Common myeloid progenitor, CD34-positive (primary cell): ENCODE data around the gene LRRC8C.
A peak's percentile ranks its signal among the peaks of the same experiment; 100 is the strongest.

Experiments used
- CTCF ChIA-PET: fragments of 350-600 bp; sonication (Branson Sonifier 250); formaldehyde crosslinking; loops from one replicate; lab custom pipeline; 2021; ENCODE audit warnings: antibody characterized with exemption; lab: Charles Lee
- POLR2A ChIA-PET: fragments of 350-600 bp; sonication (Branson Sonifier 250); formaldehyde crosslinking; loops from one replicate; lab custom pipeline; 2021; ENCODE audit warnings: antibody characterized with exemption; lab: Charles Lee
- DNase-seq, 3 donors: peaks; one replicate each; pipeline versions ENCODE4 v3.0.0 to v3.0.0-alpha.2; 2013
- H3K27ac ChIP-seq, 2 experiments: 1 replicate in 1 of 2; 2 replicates in 1 of 2; pipeline ENCODE4 v1.7.0; 2013; ENCODE audit warnings: inconsistent platforms in 2 of 2, low read length in 2 of 2, mild to moderate bottlenecking in 2 of 2, low read depth in 1 of 2, moderate library complexity in 1 of 2; ENCODE audit not compliant: severe bottlenecking in 2 of 2, insufficient read depth in 1 of 2, poor library complexity in 1 of 2
- H3K27me3 ChIP-seq, 5 experiments: replicated peaks in 2 of 5; 1 replicate in 3 of 5; 2 replicates in 2 of 5; pipeline versions ENCODE4 v1.6.1 to v1.7.0; 2013; ENCODE audit warnings: low read length in 4 of 5, mild to moderate bottlenecking in 2 of 5, moderate library complexity in 2 of 5, inconsistent platforms in 1 of 5; ENCODE audit not compliant: insufficient read depth in 5 of 5, control insufficient read depth in 4 of 5
- H3K36me3 ChIP-seq, 4 experiments: 1 replicate in 2 of 4; 2 replicates in 2 of 4; pipeline versions ENCODE4 v1.6.1 to v1.7.0; 2013; ENCODE audit warnings: low read length in 3 of 4, control low read depth in 1 of 4, mild to moderate bottlenecking in 1 of 4; ENCODE audit not compliant: control insufficient read depth in 4 of 4, insufficient read depth in 4 of 4
- H3K4me1 ChIP-seq, 4 experiments: 1 replicate in 3 of 4; 2 replicates in 1 of 4; pipeline versions ENCODE4 v1.6.1 to v1.7.1; 2013; ENCODE audit warnings: low read length in 3 of 4, mild to moderate bottlenecking in 3 of 4, control low read depth in 1 of 4, inconsistent platforms in 1 of 4, moderate library complexity in 1 of 4; ENCODE audit not compliant: control insufficient read depth in 4 of 4, insufficient read depth in 4 of 4; ENCODE audit errors: control extremely low read depth in 1 of 4
- H3K4me3 ChIP-seq, 7 experiments: 1 replicate in 4 of 7; 2 replicates in 3 of 7; pipeline versions ENCODE4 v1.5.1 to v1.7.0; 2013; ENCODE audit warnings: mild to moderate bottlenecking in 7 of 7, low read length in 6 of 7, moderate library complexity in 6 of 7, inconsistent platforms in 2 of 7, low read depth in 2 of 7, control low read depth in 1 of 7; ENCODE audit not compliant: insufficient read depth in 4 of 7, control insufficient read depth in 1 of 7; ENCODE audit errors: extremely low read depth in 1 of 7
- H3K9me3 ChIP-seq, 5 experiments: 1 replicate in 4 of 5; 2 replicates in 1 of 5; pipeline versions ENCODE4 v1.6.1 to v1.7.1; 2013; ENCODE audit warnings: low read length in 4 of 5, mild to moderate bottlenecking in 2 of 5, inconsistent platforms in 1 of 5, low read depth in 1 of 5, moderate library complexity in 1 of 5; ENCODE audit not compliant: control insufficient read depth in 4 of 5, insufficient read depth in 2 of 5; ENCODE audit errors: control extremely low read depth in 1 of 5
- WGBS: methylation state at CpG from one replicate; pipeline ENCODE4 v1.1.5; 2013; ENCODE audit not compliant: insufficient coverage; 5-methylcytosine and 5-hydroxymethylcytosine counted together

The LRRC8C gene

DNA sequence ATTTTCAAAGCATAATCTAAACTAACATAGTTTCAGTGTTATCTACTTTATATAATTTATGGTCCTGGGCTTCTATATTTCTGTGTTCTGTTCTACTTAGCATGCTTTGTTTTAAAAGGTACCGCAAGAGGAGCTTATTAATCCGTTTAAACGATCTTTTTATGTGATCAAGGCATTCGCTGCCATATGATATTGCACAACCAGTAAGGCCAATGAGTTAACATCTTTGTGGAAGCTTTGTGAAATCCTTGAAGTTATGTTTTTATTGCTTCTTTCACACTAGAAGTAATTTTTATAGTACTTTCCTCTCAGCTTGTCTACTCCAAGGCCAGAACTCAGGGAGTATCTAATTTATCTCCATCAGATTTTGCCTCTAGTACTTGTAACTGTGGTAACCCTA lies 8.9 kb downstream of the LRRC8C start:
- Histone ChIP-seq H3K4me1 (peaks cover 0 to 2% (median 0%) of the 10 kb centered on the region in 4 experiments), H3K4me3 (no peak overlapping the region), H3K27me3 (no peaks in the 10 kb centered on the region), H3K27ac (no peak overlapping the region), H3K9me3 (peaks cover 0 to 13% (median 5%) of the 10 kb centered on the region in 5 experiments), H3K36me3 (peaks cover 0 to 2% (median 0%) of the 10 kb centered on the region in 4 experiments)
- ChIA-PET CTCF (interaction anchor here (1.1 to 1.3 kb wide), 2 partner anchors 10 to 19 kb away, joined by 3 read pairs; no protein-coding TSS in a partner anchor), POLR2A (interaction anchor here (0.6 kb wide), 1 partner anchor 134 kb away, joined by 3 read pairs; no protein-coding TSS in a partner anchor)
- DNase-seq = no peak
- 92% methylated on average over 3 of the region's 4 CpGs for WGBS

GRCh38 chr1:89643577-89643976 lies 10.7 kb downstream of the LRRC8C start:
- Histone ChIP-seq H3K36me3 (peaks cover 0 to 2% (median 0%) of the 10 kb centered on the region in 4 experiments), H3K9me3 (peaks cover 0 to 15% (median 5%) of the 10 kb centered on the region in 5 experiments), H3K4me3 (no peak overlapping the region), H3K27ac (no peak overlapping the region), H3K27me3 (no peaks in the 10 kb centered on the region), H3K4me1 (no peaks in the 10 kb centered on the region)
- CTCF ChIA-PET = interaction anchor here (1.0 to 2.0 kb wide), 3 partner anchors 9 to 119 kb away, joined by 3 to 6 read pairs (median 5); no protein-coding TSS in a partner anchor
- POLR2A ChIA-PET = no interaction called here
- WGBS = no CpG with 5 or more reads among the region's 2 CpGs
- DNase-seq = no peak

DNA sequence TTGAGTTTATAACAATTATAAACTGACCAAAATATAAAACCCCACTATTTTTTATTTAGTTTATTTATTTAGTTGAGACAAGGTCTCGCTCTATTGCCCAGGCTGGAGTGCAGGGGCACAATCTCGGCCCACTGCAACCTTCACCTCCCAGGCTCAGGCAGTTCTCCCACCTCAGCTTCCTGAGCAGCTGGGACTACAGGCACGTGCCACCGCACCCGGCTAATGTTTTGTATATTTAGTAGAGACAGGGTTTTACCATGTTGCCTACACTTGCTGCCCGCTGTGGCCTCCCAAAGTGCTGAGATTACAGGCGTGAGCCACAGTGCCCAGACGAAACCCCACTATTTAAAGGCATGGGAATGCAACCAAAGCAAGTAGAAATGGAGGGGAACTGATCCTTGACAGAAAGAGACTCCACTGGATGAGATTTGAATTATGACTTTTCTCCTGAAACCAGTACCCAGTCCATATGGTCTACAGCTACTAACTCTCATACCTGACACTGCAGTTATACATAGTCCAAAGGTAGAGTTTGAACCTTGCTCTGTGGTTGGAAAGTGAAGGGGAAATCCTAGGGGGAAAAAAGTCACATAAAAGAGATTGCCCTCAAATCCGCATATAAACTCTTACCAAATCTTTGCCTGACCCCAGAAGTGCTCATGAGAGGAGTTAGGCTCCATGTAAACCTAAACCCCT lies 11.3 kb downstream of the LRRC8C start:
- POLR2A ChIA-PET = no interaction called here
- Histone ChIP-seq H3K36me3 (peaks cover 0 to 2% (median 0%) of the 10 kb centered on the region in 4 experiments), H3K9me3 (peaks cover 0 to 15% (median 5%) of the 10 kb centered on the region in 5 experiments), H3K27ac (no peak overlapping the region), H3K4me1 (no peaks in the 10 kb centered on the region), H3K4me3 (no peak overlapping the region), H3K27me3 (no peaks in the 10 kb centered on the region)
- DNase-seq = no peak
- CTCF ChIA-PET = interaction anchor here (0.7 to 2.0 kb wide), 4 partner anchors 9 to 162 kb away, joined by 3 to 6 read pairs (median 4); no protein-coding TSS in a partner anchor
- WGBS = 80% methylated on average over 1 of the region's 9 CpGs

DNA sequence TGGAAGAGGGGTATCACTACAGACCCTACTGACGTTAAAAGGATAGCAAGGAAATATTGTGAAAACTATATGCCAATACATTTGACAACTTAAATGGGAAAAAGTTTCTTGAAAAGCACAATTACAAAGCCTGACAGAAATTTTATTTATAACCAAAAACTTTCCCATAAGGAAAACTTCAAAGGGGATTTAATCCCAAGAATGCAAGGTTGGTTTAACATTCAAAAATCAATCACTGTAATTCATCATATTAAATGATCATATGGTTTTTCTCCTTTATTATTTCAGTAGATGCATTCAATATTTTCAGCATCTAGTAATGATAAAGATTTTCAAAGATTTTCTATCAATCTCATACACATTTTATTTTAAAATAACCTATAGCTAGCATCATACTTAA lies 13.3 kb downstream of the LRRC8C start:
- H3K4me1 ChIP-seq = no peaks in the 10 kb centered on the region

DNA sequence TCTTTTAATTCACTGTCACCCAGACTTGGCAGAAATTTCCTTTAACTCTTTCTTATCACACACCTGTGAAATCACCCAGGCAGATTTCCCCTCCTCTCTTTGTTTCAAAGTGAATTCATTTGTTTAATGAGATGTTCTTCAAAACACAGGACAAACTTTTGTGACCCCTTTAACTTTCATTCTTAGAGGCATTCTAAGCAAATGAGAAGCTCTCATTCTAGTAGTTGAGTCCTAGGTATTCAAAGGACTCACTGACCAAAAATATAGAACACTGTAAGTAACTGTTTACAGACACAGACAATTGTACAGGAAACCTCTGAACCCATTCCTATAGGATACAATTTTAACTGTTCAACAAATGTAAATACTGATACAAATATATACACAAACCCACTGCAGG lies 16.9 kb downstream of the LRRC8C start:
- ChIA-PET CTCF (no interaction called here), POLR2A (no interaction called here)
- no peaks in the 10 kb centered on the region for H3K4me1 ChIP-seq

More for the DNA sequence above, 13.3 kb downstream of the LRRC8C start:
- Histone ChIP-seq H3K27ac (no peak overlapping the region), H3K4me3 (no peak overlapping the region), H3K36me3 (peaks cover 0 to 2% (median 0%) of the 10 kb centered on the region in 4 experiments), H3K27me3 (no peaks in the 10 kb centered on the region), H3K9me3 (peaks cover 0 to 15% (median 5%) of the 10 kb centered on the region in 5 experiments)
- DNase-seq = no peak
- ChIA-PET POLR2A (no interaction called here), CTCF (interaction anchor here (1.3 to 1.7 kb wide), 2 partner anchors 9 to 110 kb away, joined by 3 to 5 read pairs; no protein-coding TSS in a partner anchor)
- no CpG with 5 or more reads among the region's 1 CpG for WGBS

GRCh38 chr1:89652373-89652772 lies 19.5 kb downstream of the LRRC8C start:
- no CpG with 5 or more reads among the region's 2 CpGs for WGBS
- H3K9me3 ChIP-seq = peaks cover 0 to 2% (median 1%) of the 10 kb centered on the region in 5 experiments
- no peak overlapping the region for H3K27ac ChIP-seq
- ChIA-PET POLR2A (no interaction called here), CTCF (interaction anchor here (1.4 to 1.5 kb wide), 2 partner anchors 9 to 16 kb away, joined by 5 read pairs; no protein-coding TSS in a partner anchor)
- H3K27me3 ChIP-seq = no peaks in the 10 kb centered on the region
- H3K4me3 ChIP-seq = no peak overlapping the region
- H3K4me1 ChIP-seq = no peaks in the 10 kb centered on the region
- no peak for DNase-seq
- H3K36me3 ChIP-seq = no peaks in the 10 kb centered on the region

More for the DNA sequence above, 16.9 kb downstream of the LRRC8C start:
- peaks cover 0 to under 1% (median 0%) of the 10 kb centered on the region in 4 experiments for H3K36me3 ChIP-seq
- no peaks in the 10 kb centered on the region for H3K27me3 ChIP-seq
- no peak overlapping the region for H3K4me3 ChIP-seq
- H3K27ac ChIP-seq = no peak overlapping the region
- H3K9me3 ChIP-seq = peaks cover 0 to 15% (median 5%) of the 10 kb centered on the region in 5 experiments
- DNase-seq = no peak

DNA sequence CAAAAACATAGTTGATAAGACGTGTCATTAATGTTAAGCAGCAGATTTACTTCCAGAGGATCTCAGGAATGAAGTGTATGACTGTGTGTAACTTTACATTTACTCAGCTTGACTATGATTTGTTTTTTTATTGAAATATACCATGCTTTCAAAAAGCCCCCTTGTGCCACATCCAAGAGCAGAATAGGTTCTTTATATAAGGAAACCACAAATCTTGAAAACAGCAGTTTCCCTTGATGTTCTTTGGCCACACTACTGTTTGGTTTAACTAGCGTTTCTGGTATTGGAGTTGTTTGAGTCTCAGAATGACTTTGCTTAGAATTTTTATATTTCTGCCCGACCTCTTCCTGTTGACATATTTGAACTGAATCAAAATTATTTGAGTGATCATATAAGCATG lies 25.0 kb downstream of the LRRC8C start:
- Histone ChIP-seq H3K4me1 (peaks cover 0 to 6% (median 4%) of the 10 kb centered on the region in 4 experiments), H3K27ac (no peak overlapping the region), H3K4me3 (peak overlapping the region in 1 of 7 experiments; percentile 27), H3K36me3 (peaks cover 0 to 7% (median 3%) of the 10 kb centered on the region in 4 experiments), H3K27me3 (no peaks in the 10 kb centered on the region), H3K9me3 (peaks cover 0 to 2% (median 0%) of the 10 kb centered on the region in 5 experiments)
- ChIA-PET POLR2A (no interaction called here), CTCF (interaction anchor here (1.1 to 1.4 kb wide), 3 partner anchors 9 to 101 kb away, joined by 3 to 4 read pairs (median 3); no protein-coding TSS in a partner anchor)
- DNase-seq = peak in 2 of 3 donors; percentile 78 to 83
- WGBS = no CpG with 5 or more reads among the region's 3 CpGs
